ENCODE measurements around the gene NAT8L. TPM values are rescaled to one million over a fixed set of nuclear protein-coding genes. Genes with fewer than 3 reads are reported as not detected.

Gene NAT8L
- total and polyA plus RNA-seq, 2 donors (not counting 1 experiment from before 2014, with no cell fraction given), result 0.03 to 0.25 TPM

- Mint-ChIP-seq H3K27ac (no peak overlapping the region), H3K27me3 (no peaks in the 10 kb centered on the region), H3K4me1 (no peaks in the 10 kb centered on the region), H3K9me3 (ENCODE audit: insufficient read depth) (no peaks in the 10 kb centered on the region), H3K4me3 (no peak overlapping the region)
- Histone ChIP-seq H3K79me2 (ENCODE audit: control insufficient read depth, insufficient read depth, low read length) (no peaks in the 10 kb centered on the region), H3K4me1 (ENCODE audit: control insufficient read depth in 2 of 2, insufficient read depth in 2 of 2, low read length in 2 of 2) (no peaks in the 10 kb centered on the region), H2AFZ (ENCODE audit: insufficient read depth, low read depth, low read length, poor library complexity, severe bottlenecking) (no peak overlapping the region), H4K20me1 (ENCODE audit: control insufficient read depth, insufficient read depth, low read length, poor library complexity, severe bottlenecking) (no peaks in the 10 kb centered on the region), H3K4me2 (replicated peaks; ENCODE audit: low read depth, low read length, poor library complexity, severe bottlenecking) (no peak overlapping the region), H3K27me3 (replicated peaks in 1 of 4; ENCODE audit: control extremely low read depth in 1 of 4, control insufficient read depth in 3 of 4, insufficient read depth in 4 of 4, low read length in 3 of 4) (no peaks in the 10 kb centered on the region), H3K9ac (ENCODE audit: low read length) (no peak overlapping the region), H3K27ac (ENCODE audit: low read length in 2 of 2) (no peak overlapping the region), H3K36me3 (replicated peaks in 1 of 2; ENCODE audit: control extremely low read depth in 1 of 2, control insufficient read depth in 1 of 2, extremely low read depth in 1 of 2, insufficient read depth in 2 of 2, low read length in 1 of 2) (no peaks in the 10 kb centered on the region), H3K9me3 (ENCODE audit: control extremely low read depth in 1 of 3, control insufficient read depth in 2 of 3, insufficient read depth in 1 of 3, low read length in 2 of 3) (no peaks in the 10 kb centered on the region), H3K4me3 (ENCODE audit: control extremely low read depth in 1 of 5, extremely low read depth in 1 of 5, insufficient read depth in 1 of 5, low read depth in 2 of 5, low read length in 4 of 5) (no peak overlapping the region)
- TF ChIP-seq EZH2 (IDR thresholded peaks at IDR 0.05; ENCODE audit: borderline replicate concordance, insufficient read depth, low read depth, low read length, poor library complexity, severe bottlenecking), result no peak
- no peak for TF ChIP-seq CTCF (IDR thresholded peaks at IDR 0.05)
- POLR2A ChIA-PET, result no interaction called here
- 98% methylated on average over 7 of the region's 11 CpGs for WGBS (ENCODE audit: insufficient coverage)
- CTCF ChIA-PET, result no interaction called here
- DNase-seq (no peak), ATAC-seq (ENCODE audit: low read depth) (no peak)
- intact Hi-C loops (cut with micrococcal nuclease), result no loop called here
These were observed 9.4 kb downstream of the NAT8L start for GRCh38 chr4:2068566-2068965.

- Histone ChIP-seq H3K4me3 (ENCODE audit: control extremely low read depth in 1 of 5, extremely low read depth in 1 of 5, insufficient read depth in 1 of 5, low read depth in 2 of 5, low read length in 4 of 5) (no peak overlapping the region), H3K4me1 (ENCODE audit: control insufficient read depth in 2 of 2, insufficient read depth in 2 of 2, low read length in 2 of 2) (no peaks in the 10 kb centered on the region), H3K9me3 (ENCODE audit: control extremely low read depth in 1 of 3, control insufficient read depth in 2 of 3, insufficient read depth in 1 of 3, low read length in 2 of 3) (no peaks in the 10 kb centered on the region), H3K36me3 (replicated peaks in 1 of 2; ENCODE audit: control extremely low read depth in 1 of 2, control insufficient read depth in 1 of 2, extremely low read depth in 1 of 2, insufficient read depth in 2 of 2, low read length in 1 of 2) (no peaks in the 10 kb centered on the region), H3K27ac (ENCODE audit: low read length in 2 of 2) (no peak overlapping the region), H4K20me1 (ENCODE audit: control insufficient read depth, insufficient read depth, low read length, poor library complexity, severe bottlenecking) (no peaks in the 10 kb centered on the region), H3K4me2 (replicated peaks; ENCODE audit: low read depth, low read length, poor library complexity, severe bottlenecking) (no peak overlapping the region), H3K27me3 (replicated peaks in 1 of 4; ENCODE audit: control extremely low read depth in 1 of 4, control insufficient read depth in 3 of 4, insufficient read depth in 4 of 4, low read length in 3 of 4) (no peaks in the 10 kb centered on the region), H2AFZ (ENCODE audit: insufficient read depth, low read depth, low read length, poor library complexity, severe bottlenecking) (no peak overlapping the region), H3K79me2 (ENCODE audit: control insufficient read depth, insufficient read depth, low read length) (no peaks in the 10 kb centered on the region), H3K9ac (ENCODE audit: low read length) (no peak overlapping the region)
- Mint-ChIP-seq H3K27me3 (no peaks in the 10 kb centered on the region), H3K4me3 (no peak overlapping the region), H3K4me1 (no peaks in the 10 kb centered on the region), H3K9me3 (ENCODE audit: insufficient read depth) (no peaks in the 10 kb centered on the region), H3K27ac (no peak overlapping the region)
- CTCF ChIA-PET, result no interaction called here
- no peak for DNase-seq
- 88% methylated on average over 12 of the region's 17 CpGs for WGBS (ENCODE audit: insufficient coverage)
- TF ChIP-seq CTCF (IDR thresholded peaks at IDR 0.05), result no peak
- no peak for TF ChIP-seq EZH2 (IDR thresholded peaks at IDR 0.05; ENCODE audit: borderline replicate concordance, insufficient read depth, low read depth, low read length, poor library complexity, severe bottlenecking)
- no peak for ATAC-seq (ENCODE audit: low read depth)
- intact Hi-C loops (cut with micrococcal nuclease), result no loop called here
- POLR2A ChIA-PET, result no interaction called here
These were observed 10.2 kb downstream of the NAT8L start for GRCh38 chr4:2069161-2069971.
